Measurements from ENCODE around the gene ACKR3. TPM values are rescaled to one million over a fixed set of nuclear protein-coding genes. Genes with fewer than 3 reads are reported as not detected.
A peak's percentile ranks its signal among the peaks of the same experiment; 100 is the strongest.

ACKR3 gene
- total and polyA plus RNA-seq, 2 donors (not counting 1 experiment from before 2014, with no cell fraction given), result 7.1 to 15.3 TPM

DNA sequence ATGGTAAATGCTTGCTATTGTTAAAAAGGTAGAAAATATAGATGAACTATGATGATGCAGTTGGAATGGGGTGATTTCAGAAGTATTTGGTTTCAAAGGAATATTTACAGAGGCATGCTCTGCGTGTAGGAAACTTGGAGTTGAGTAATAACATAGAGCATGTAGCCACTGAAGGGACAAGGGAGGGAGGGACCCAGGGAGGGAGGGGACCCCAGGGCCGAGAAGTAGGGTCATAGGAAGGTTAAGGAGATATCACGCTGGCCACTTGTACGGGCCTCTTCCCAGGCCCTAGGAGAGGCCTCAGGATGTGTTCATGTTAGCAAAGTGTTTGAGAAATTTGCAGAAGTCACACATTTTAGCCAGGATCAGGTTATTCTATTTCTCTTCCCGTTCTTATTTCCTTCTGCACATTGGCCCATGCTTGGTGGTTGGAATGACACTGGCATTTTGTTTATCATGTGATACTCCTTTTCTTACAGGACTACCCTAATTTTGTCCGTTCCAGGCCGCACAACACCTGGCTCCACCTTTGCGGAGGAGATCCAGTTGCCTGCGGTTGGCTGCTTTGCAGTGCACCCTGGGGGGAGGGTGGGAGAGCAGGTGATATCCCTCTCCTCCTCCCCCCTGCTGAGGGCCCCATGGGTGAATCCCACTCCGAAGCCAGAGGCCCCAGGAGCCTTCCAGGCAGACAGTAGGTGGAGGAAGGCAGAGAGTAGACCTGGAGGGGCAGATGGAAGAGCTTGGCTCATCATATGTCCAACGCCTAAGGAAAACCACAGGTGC, 16.9 kb upstream of the ACKR3 start:
- TF ChIP-seq EZH2 (IDR thresholded peaks at IDR 0.05; ENCODE audit: borderline replicate concordance, insufficient read depth, low read depth, low read length, poor library complexity, severe bottlenecking) (no peak), CTCF (IDR thresholded peaks at IDR 0.05) (no peak)
- Histone ChIP-seq H3K4me1 (ENCODE audit: control insufficient read depth in 2 of 2, insufficient read depth in 2 of 2, low read length in 2 of 2) (peaks cover 62 to 70% of the 10 kb centered on the region in 2 donors), H2AFZ (ENCODE audit: insufficient read depth, low read depth, low read length, poor library complexity, severe bottlenecking) (no peak overlapping the region), H3K9ac (ENCODE audit: low read length) (no peak overlapping the region), H3K27ac (ENCODE audit: low read length in 2 of 2) (no peak overlapping the region), H3K79me2 (ENCODE audit: control insufficient read depth, insufficient read depth, low read length) (peaks cover 3% of the 10 kb centered on the region), H3K9me3 (ENCODE audit: control extremely low read depth in 1 of 3, control insufficient read depth in 2 of 3, insufficient read depth in 1 of 3, low read length in 2 of 3) (peaks cover 0 to 16% (median 8%) of the 10 kb centered on the region in 3 donors), H4K20me1 (ENCODE audit: control insufficient read depth, insufficient read depth, low read length, poor library complexity, severe bottlenecking) (no peaks in the 10 kb centered on the region), H3K4me3 (ENCODE audit: control extremely low read depth in 1 of 5, extremely low read depth in 1 of 5, insufficient read depth in 1 of 5, low read depth in 2 of 5, low read length in 4 of 5) (no peak overlapping the region), H3K4me2 (replicated peaks; ENCODE audit: low read depth, low read length, poor library complexity, severe bottlenecking) (peak overlapping the region; percentile 67), H3K27me3 (replicated peaks in 1 of 4; ENCODE audit: control extremely low read depth in 1 of 4, control insufficient read depth in 3 of 4, insufficient read depth in 4 of 4, low read length in 3 of 4) (no peaks in the 10 kb centered on the region), H3K36me3 (replicated peaks in 1 of 2; ENCODE audit: control extremely low read depth in 1 of 2, control insufficient read depth in 1 of 2, extremely low read depth in 1 of 2, insufficient read depth in 2 of 2, low read length in 1 of 2) (no peaks in the 10 kb centered on the region)
- Mint-ChIP-seq H3K4me1 (peaks cover 71% of the 10 kb centered on the region), H3K9me3 (ENCODE audit: insufficient read depth) (peaks cover 4% of the 10 kb centered on the region), H3K27ac (peak overlapping the region; percentile 90), H3K27me3 (no peaks in the 10 kb centered on the region), H3K4me3 (peak overlapping the region; percentile 70)
- intact Hi-C loops (cut with micrococcal nuclease), result no loop called here
- no peak for DNase-seq
- ATAC-seq (ENCODE audit: low read depth), result no peak
- POLR2A ChIA-PET, result no interaction called here
- 49% methylated on average over 4 of the region's 11 CpGs for WGBS (ENCODE audit: insufficient coverage)
- CTCF ChIA-PET, result interaction anchor here (4.1 to 4.3 kb wide), 2 partner anchors 16 to 40 kb away, joined by 40 to 41 read pairs; partner anchors contain the start of gene ACKR3

- Mint-ChIP-seq H3K9me3 (ENCODE audit: insufficient read depth) (peaks cover 4% of the 10 kb centered on the region), H3K4me1 (peaks cover 64% of the 10 kb centered on the region), H3K27ac (no peak overlapping the region), H3K4me3 (no peak overlapping the region), H3K27me3 (no peaks in the 10 kb centered on the region)
- H3K4me3 ChIP-seq (ENCODE audit: control extremely low read depth in 1 of 5, extremely low read depth in 1 of 5, insufficient read depth in 1 of 5, low read depth in 2 of 5, low read length in 4 of 5), result no peak overlapping the region
- intact Hi-C loops (cut with micrococcal nuclease), result no loop called here
- no peaks in the 10 kb centered on the region for H3K27me3 ChIP-seq (replicated peaks in 1 of 4; ENCODE audit: control extremely low read depth in 1 of 4, control insufficient read depth in 3 of 4, insufficient read depth in 4 of 4, low read length in 3 of 4)
- no peak overlapping the region for H2AFZ ChIP-seq (ENCODE audit: insufficient read depth, low read depth, low read length, poor library complexity, severe bottlenecking)
- no peak overlapping the region for H3K4me2 ChIP-seq (replicated peaks; ENCODE audit: low read depth, low read length, poor library complexity, severe bottlenecking)
- ChIA-PET POLR2A (no interaction called here), CTCF (interaction anchor here (4.1 to 4.3 kb wide), 2 partner anchors 16 to 40 kb away, joined by 40 to 41 read pairs; partner anchors contain the start of gene ACKR3)
- peaks cover 55 to 63% of the 10 kb centered on the region in 2 donors for H3K4me1 ChIP-seq (ENCODE audit: control insufficient read depth in 2 of 2, insufficient read depth in 2 of 2, low read length in 2 of 2)
- WGBS (ENCODE audit: insufficient coverage), result 81% methylated on average over 8 of the region's 8 CpGs
- DNase-seq (no peak), ATAC-seq (ENCODE audit: low read depth) (no peak)
- H3K9ac ChIP-seq (ENCODE audit: low read length), result no peak overlapping the region
- no peak overlapping the region for H3K27ac ChIP-seq (ENCODE audit: low read length in 2 of 2)
- H3K79me2 ChIP-seq (ENCODE audit: control insufficient read depth, insufficient read depth, low read length), result peaks cover 3% of the 10 kb centered on the region
- H4K20me1 ChIP-seq (ENCODE audit: control insufficient read depth, insufficient read depth, low read length, poor library complexity, severe bottlenecking), result no peaks in the 10 kb centered on the region
- peaks cover 0 to 16% (median 8%) of the 10 kb centered on the region in 3 donors for H3K9me3 ChIP-seq (ENCODE audit: control extremely low read depth in 1 of 3, control insufficient read depth in 2 of 3, insufficient read depth in 1 of 3, low read length in 2 of 3)
- no peak for TF ChIP-seq CTCF (IDR thresholded peaks at IDR 0.05)
- TF ChIP-seq EZH2 (IDR thresholded peaks at IDR 0.05; ENCODE audit: borderline replicate concordance, insufficient read depth, low read depth, low read length, poor library complexity, severe bottlenecking), result no peak
- H3K36me3 ChIP-seq (replicated peaks in 1 of 2; ENCODE audit: control extremely low read depth in 1 of 2, control insufficient read depth in 1 of 2, extremely low read depth in 1 of 2, insufficient read depth in 2 of 2, low read length in 1 of 2), result no peaks in the 10 kb centered on the region
Observed at GRCh38 chr2:236553522-236553921, 16.1 kb upstream of the ACKR3 start.
